Measurements from ENCODE around the gene UBL7. TPM values are rescaled to one million over a fixed set of nuclear protein-coding genes. Genes with fewer than 3 reads are reported as not detected.

The UBL7 gene
- total RNA-seq, 1 donor from 2014 or later, result 79.9 TPM

- H3K36me3 Mint-ChIP-seq (ENCODE audit: low read depth, unreplicated experiment), result no peaks in the 10 kb centered on the region
- no peak for TF ChIP-seq CTCF (IDR thresholded peaks at IDR 0.05; ENCODE audit: unreplicated experiment)
Observed at GRCh38 chr15:74400313-74400860, 60.6 kb downstream of the UBL7 start.

DNA sequence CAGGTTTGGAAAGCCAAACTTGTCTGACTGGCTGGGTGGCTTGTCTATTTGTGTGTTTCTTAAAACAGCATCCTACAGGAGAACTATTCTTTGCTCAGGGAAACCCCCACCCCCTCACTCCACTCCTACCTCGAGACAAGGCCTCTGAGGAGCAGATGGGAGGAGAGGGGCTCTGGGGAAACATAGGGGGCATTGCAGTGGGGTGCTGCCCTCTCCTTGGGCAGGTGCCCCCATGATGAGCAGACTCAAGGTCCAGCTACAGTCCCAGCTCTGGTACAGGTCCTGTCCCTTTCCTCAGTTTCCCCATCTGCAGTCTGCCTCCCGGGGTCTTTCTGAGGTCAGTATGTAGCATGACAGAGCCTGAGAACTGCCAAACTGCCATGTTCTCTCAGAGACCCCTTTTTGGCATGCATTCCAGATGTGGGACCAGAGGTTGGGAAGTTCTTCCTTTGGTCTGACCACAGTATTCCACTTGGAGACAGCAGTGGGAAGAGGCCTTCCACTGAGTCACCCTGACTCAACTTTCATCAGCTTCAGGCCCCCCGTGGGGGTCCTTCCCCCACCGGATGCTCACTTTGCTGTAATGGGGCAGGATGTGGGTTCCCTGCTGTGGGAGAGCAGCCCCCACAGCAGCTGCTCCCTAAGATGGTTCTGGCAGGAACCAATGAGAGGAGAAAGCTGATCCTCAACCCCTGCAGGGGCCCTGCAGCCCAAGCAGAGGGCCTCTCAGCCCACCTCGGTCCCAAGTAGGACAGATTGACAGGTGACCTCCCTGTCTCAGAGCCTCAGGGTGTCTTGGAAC is 61.2 kb downstream of the UBL7 start:
- no peaks in the 10 kb centered on the region for H3K9me3 Mint-ChIP-seq (ENCODE audit: unreplicated experiment)
- TF ChIP-seq CTCF (IDR thresholded peaks at IDR 0.05; ENCODE audit: unreplicated experiment), result no peak
- peaks cover 16% of the 10 kb centered on the region for H3K4me1 Mint-ChIP-seq (ENCODE audit: unreplicated experiment)
- H3K36me3 Mint-ChIP-seq (ENCODE audit: low read depth, unreplicated experiment), result no peaks in the 10 kb centered on the region
- H3K27me3 Mint-ChIP-seq (ENCODE audit: unreplicated experiment), result peaks cover 10% of the 10 kb centered on the region
- DNase-seq (ENCODE audit: low spot score), result no peak
- H3K4me3 Mint-ChIP-seq (ENCODE audit: unreplicated experiment), result no peak overlapping the region
- H3K27ac Mint-ChIP-seq (ENCODE audit: unreplicated experiment), result no peak overlapping the region

More at GRCh38 chr15:74400313-74400860, 60.6 kb downstream of the UBL7 start:
- no peak overlapping the region for H3K27ac Mint-ChIP-seq (ENCODE audit: unreplicated experiment)
- H3K4me3 Mint-ChIP-seq (ENCODE audit: unreplicated experiment), result no peak overlapping the region
- no peaks in the 10 kb centered on the region for H3K9me3 Mint-ChIP-seq (ENCODE audit: unreplicated experiment)
- H3K4me1 Mint-ChIP-seq (ENCODE audit: unreplicated experiment), result peaks cover 16% of the 10 kb centered on the region
- no peak for DNase-seq (ENCODE audit: low spot score)
- H3K27me3 Mint-ChIP-seq (ENCODE audit: unreplicated experiment), result peaks cover 11% of the 10 kb centered on the region

GRCh38 chr15:74399100-74399499 is 61.9 kb downstream of the UBL7 start:
- H3K27ac Mint-ChIP-seq (ENCODE audit: unreplicated experiment), result no peak overlapping the region
- no peak overlapping the region for H3K4me3 Mint-ChIP-seq (ENCODE audit: unreplicated experiment)
- DNase-seq (ENCODE audit: low spot score), result no peak
- no peaks in the 10 kb centered on the region for H3K9me3 Mint-ChIP-seq (ENCODE audit: unreplicated experiment)
- peaks cover 10% of the 10 kb centered on the region for H3K27me3 Mint-ChIP-seq (ENCODE audit: unreplicated experiment)
- no peak for TF ChIP-seq CTCF (IDR thresholded peaks at IDR 0.05; ENCODE audit: unreplicated experiment)
- peaks cover 3% of the 10 kb centered on the region for H3K36me3 Mint-ChIP-seq (ENCODE audit: low read depth, unreplicated experiment)
- peaks cover 21% of the 10 kb centered on the region for H3K4me1 Mint-ChIP-seq (ENCODE audit: unreplicated experiment)

DNA sequence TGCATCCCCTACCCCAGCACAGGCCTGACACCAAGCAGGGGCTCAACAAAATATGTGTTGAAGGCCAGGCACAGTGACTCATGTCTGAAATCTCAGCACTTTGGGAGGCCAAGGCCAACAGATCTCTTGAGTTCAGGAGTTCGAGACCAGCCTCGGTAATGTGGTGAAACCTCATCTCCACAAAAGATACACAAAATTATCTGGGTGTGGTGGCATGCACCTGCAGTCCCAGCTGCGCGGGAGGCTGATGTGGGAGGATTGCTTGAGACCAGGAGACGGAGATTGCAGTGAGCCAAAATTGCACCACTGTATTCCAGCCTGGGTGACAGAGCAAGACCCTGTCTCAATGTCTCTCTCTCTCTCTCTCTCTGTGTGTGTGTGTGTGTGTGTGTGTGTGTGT is 62.8 kb downstream of the UBL7 start:
- Mint-ChIP-seq H3K9me3 (ENCODE audit: unreplicated experiment) (no peaks in the 10 kb centered on the region), H3K4me3 (ENCODE audit: unreplicated experiment) (peak overlapping the region; percentile 65), H3K27me3 (ENCODE audit: unreplicated experiment) (peaks cover 10% of the 10 kb centered on the region), H3K4me1 (ENCODE audit: unreplicated experiment) (peaks cover 21% of the 10 kb centered on the region), H3K36me3 (ENCODE audit: low read depth, unreplicated experiment) (peaks cover 10% of the 10 kb centered on the region), H3K27ac (ENCODE audit: unreplicated experiment) (no peak overlapping the region)
- no peak for DNase-seq (ENCODE audit: low spot score)
- TF ChIP-seq CTCF (IDR thresholded peaks at IDR 0.05; ENCODE audit: unreplicated experiment), result no peak

Data from endothelial cell (in vitro differentiated cells).